ENCODE measurements around the gene ZNF683. TPM values are rescaled to one million over a fixed set of nuclear protein-coding genes. Genes with fewer than 3 reads are reported as not detected.

The ZNF683 gene
- total RNA-seq, 4 donors from 2014 or later, result 0.62 TPM; not detected in 3

GRCh38 chr1:26353210-26353859 is 19.2 kb downstream of the ZNF683 start:
- H3K27me3 ChIP-seq, result peaks cover 60% of the 10 kb centered on the region
- H3K36me3 ChIP-seq, result no peaks in the 10 kb centered on the region
- H3K9me3 ChIP-seq, result no peaks in the 10 kb centered on the region
- TF ChIP-seq CTCF (IDR thresholded peaks at IDR 0.05), result no peak
- no peak for TF ChIP-seq POLR2AphosphoS5 (IDR thresholded peaks at IDR 0.05)
- no peak for TF ChIP-seq EP300 (IDR thresholded peaks at IDR 0.05)
- no peak for TF ChIP-seq POLR2A (IDR thresholded peaks at IDR 0.05)
- H3K27ac ChIP-seq, result no peak overlapping the region
- H3K4me1 ChIP-seq, result no peaks in the 10 kb centered on the region
- no peak for ATAC-seq
- WGBS, 2 donors (ENCODE audit: low coverage in 1 of 2), result 64 to 74% methylated on average over 3 to 4 of the region's 4 CpGs
- no peak overlapping the region for H3K4me3 ChIP-seq

- Histone ChIP-seq H3K4me3 (no peak overlapping the region), H3K27me3 (peaks cover 50% of the 10 kb centered on the region), H3K27ac (no peak overlapping the region), H3K4me1 (no peaks in the 10 kb centered on the region), H3K9me3 (no peaks in the 10 kb centered on the region), H3K36me3 (no peaks in the 10 kb centered on the region)
- 80 to 83% methylated on average over 4 to 5 of the region's 5 CpGs for WGBS, 2 donors (ENCODE audit: low coverage in 1 of 2)
- no peak for ATAC-seq
- TF ChIP-seq EP300 (IDR thresholded peaks at IDR 0.05) (no peak), CTCF (IDR thresholded peaks at IDR 0.05) (no peak), POLR2A (IDR thresholded peaks at IDR 0.05) (no peak), POLR2AphosphoS5 (IDR thresholded peaks at IDR 0.05) (no peak)
Observed at GRCh38 chr1:26352338-26352679, 20.2 kb downstream of the ZNF683 start.

- TF ChIP-seq POLR2A (IDR thresholded peaks at IDR 0.05), result no peak
- TF ChIP-seq CTCF (IDR thresholded peaks at IDR 0.05), result no peak
- TF ChIP-seq EP300 (IDR thresholded peaks at IDR 0.05), result no peak
- no peak for TF ChIP-seq POLR2AphosphoS5 (IDR thresholded peaks at IDR 0.05)
- no peaks in the 10 kb centered on the region for H3K4me1 ChIP-seq
- peaks cover 44% of the 10 kb centered on the region for H3K27me3 ChIP-seq
- WGBS, 2 donors (ENCODE audit: low coverage in 1 of 2), result 78 to 91% methylated on average over 6 to 8 of the region's 12 CpGs
- ATAC-seq, result no peak
- no peaks in the 10 kb centered on the region for H3K9me3 ChIP-seq
- H3K36me3 ChIP-seq, result no peaks in the 10 kb centered on the region
- H3K4me3 ChIP-seq, result no peak overlapping the region
- H3K27ac ChIP-seq, result no peak overlapping the region
Observed at GRCh38 chr1:26351590-26352337, 20.8 kb downstream of the ZNF683 start.

GRCh38 chr1:26350701-26351589 is 21.6 kb downstream of the ZNF683 start:
- 82 to 84% methylated on average over 6 of the region's 9 CpGs for WGBS, 2 donors (ENCODE audit: low coverage in 1 of 2)
- peaks cover 37% of the 10 kb centered on the region for H3K27me3 ChIP-seq
- no peak for TF ChIP-seq EP300 (IDR thresholded peaks at IDR 0.05)
- TF ChIP-seq POLR2AphosphoS5 (IDR thresholded peaks at IDR 0.05), result no peak
- TF ChIP-seq POLR2A (IDR thresholded peaks at IDR 0.05), result no peak
- TF ChIP-seq CTCF (IDR thresholded peaks at IDR 0.05), result no peak
- no peak for ATAC-seq
- no peaks in the 10 kb centered on the region for H3K36me3 ChIP-seq
- H3K27ac ChIP-seq, result no peak overlapping the region
- H3K4me3 ChIP-seq, result no peak overlapping the region
- H3K9me3 ChIP-seq, result no peaks in the 10 kb centered on the region
- H3K4me1 ChIP-seq, result no peaks in the 10 kb centered on the region
